GM12801 (cell line): ENCODE data around the gene PDRG1.

Source experiments
- CTCF ChIP-seq: IDR thresholded peaks from one replicate; pipeline ENCODE4 v1.5.1; 2011; ENCODE audit warnings: control low read depth; ENCODE audit not compliant: insufficient read length; ENCODE audit errors: extremely low read depth

PDRG1 gene

GRCh38 chr20:31948008-31948407 is 3.8 kb downstream of the PDRG1 start:
- TF ChIP-seq CTCF, result no peak

- no peak for TF ChIP-seq CTCF
Observed at GRCh38 chr20:31945785-31946184, 6.1 kb downstream of the PDRG1 start.

GRCh38 chr20:31945319-31945718 is 6.5 kb downstream of the PDRG1 start:
- TF ChIP-seq CTCF, result no peak

- TF ChIP-seq CTCF, result no peak
Observed at GRCh38 chr20:31943052-31943471, 8.8 kb downstream of the PDRG1 start.

GRCh38 chr20:31939661-31940060 is 12.2 kb downstream of the PDRG1 start:
- no peak for TF ChIP-seq CTCF

GRCh38 chr20:31937820-31938219 is 14.0 kb downstream of the PDRG1 start:
- TF ChIP-seq CTCF, result no peak

GRCh38 chr20:31936420-31936819 is 15.4 kb downstream of the PDRG1 start:
- TF ChIP-seq CTCF, result no peak

- TF ChIP-seq CTCF, result no peak
Observed at GRCh38 chr20:31934968-31935764, 16.7 kb downstream of the PDRG1 start.
